Gastrocnemius medialis (tissue), 4 donors: ENCODE data around the gene SYT13. TPM values are rescaled to one million over a fixed set of nuclear protein-coding genes. Genes with fewer than 3 reads are reported as not detected.

Source experiments
- ATAC-seq, 2 donors: fragments of 150-250 bp; one replicate each; pipeline ENCODE4 v1.9.1; 2016
- DNase-seq, 2 donors: peaks; one replicate each; pipeline ENCODE4 v3.0.0-alpha.2; 2019
- H3K27ac ChIP-seq, 4 donors: fragments of 200-600 bp; sonication (generic); 1 replicate in 1 of 4; 2 replicates in 3 of 4; pipeline ENCODE4 v1.5.1; 2016 to 2018; ENCODE audit warnings: mild to moderate bottlenecking in 2 of 4, moderate library complexity in 1 of 4
- H3K27me3 ChIP-seq, 3 donors: fragments of 200-600 bp; sonication (generic) in 2 of 3; 1 replicate in 1 of 3; 2 replicates in 2 of 3; pipeline versions ENCODE4 v1.5.1 to v1.6.0; 2016 to 2019; ENCODE audit warnings: mild to moderate bottlenecking in 1 of 3, moderate library complexity in 1 of 3
- H3K36me3 ChIP-seq, 2 donors: fragments of 200-600 bp; sonication (generic) in 1 of 2; one replicate each; pipeline ENCODE4 v1.5.1; 2017 to 2018
- H3K4me1 ChIP-seq, 2 donors: fragments of 200-600 bp; sonication (generic) in 1 of 2; one replicate each; pipeline ENCODE4 v1.5.1; 2016 to 2017; ENCODE audit warnings: mild to moderate bottlenecking in 2 of 2
- H3K4me3 ChIP-seq, 4 donors: fragments of 200-600 bp; sonication (generic) in 3 of 4; 1 replicate in 1 of 4; 2 replicates in 3 of 4; pipeline ENCODE4 v1.5.1; 2016 to 2019; ENCODE audit warnings: mild to moderate bottlenecking in 2 of 4
- H3K9me3 ChIP-seq, 3 donors: fragments of 200-600 bp; sonication (generic) in 2 of 3; 1 replicate in 1 of 3; 2 replicates in 2 of 3; pipeline ENCODE4 v1.5.1; 2016 to 2019
- POLR2A ChIP-seq, 2 donors: fragments of 450-650 bp; IDR thresholded peaks; one replicate each; pipeline ENCODE4 v1.6.1; 2017; ENCODE audit warnings: antibody characterized with exemption in 2 of 2, mild to moderate bottlenecking in 2 of 2, moderate library complexity in 2 of 2
- in situ Hi-C, 4 donors: fragments of 200-750 bp; cut with MboI; loops; one replicate each; pipeline versions ENCODE4 v1.15.0 to v1.8.0; 2017; ENCODE audit warnings: low sequenced_read_pairs in 4 of 4
- intact Hi-C: fragments of 100-400 bp; cut with DNase I; formaldehyde crosslinking; loops from one replicate; pipeline ENCODE4 v1.15.1; 2023; ENCODE audit warnings: low total_unique reads
- total RNA-seq, 4 donors: library from RNA; depleted of rRNA; stranded (reverse); fragments of >200 nt; gene quantifications; one replicate each; pipeline versions ENCODE4 v1.1.0 to v1.2.3, GENCODE V29; 2016
- TF ChIP-seq, protein P1 (sequence below), 5 experiments: fragments of 450-650 bp in 3 of 5; fragments of 200-600 bp in 2 of 5; sonication (generic) in 2 of 5; IDR thresholded peaks in 4 of 5; conservative IDR thresholded peaks in 1 of 5; 1 replicate in 4 of 5; 2 replicates in 1 of 5; pipeline ENCODE4 v1.5.1; 2016 to 2019; ENCODE audit warnings: antibody characterized with exemption in 5 of 5, mild to moderate bottlenecking in 3 of 5, moderate library complexity in 3 of 5

The SYT13 gene
- total RNA-seq, 4 donors from 2014 or later = 0.15 TPM; not detected in 3

DNA sequence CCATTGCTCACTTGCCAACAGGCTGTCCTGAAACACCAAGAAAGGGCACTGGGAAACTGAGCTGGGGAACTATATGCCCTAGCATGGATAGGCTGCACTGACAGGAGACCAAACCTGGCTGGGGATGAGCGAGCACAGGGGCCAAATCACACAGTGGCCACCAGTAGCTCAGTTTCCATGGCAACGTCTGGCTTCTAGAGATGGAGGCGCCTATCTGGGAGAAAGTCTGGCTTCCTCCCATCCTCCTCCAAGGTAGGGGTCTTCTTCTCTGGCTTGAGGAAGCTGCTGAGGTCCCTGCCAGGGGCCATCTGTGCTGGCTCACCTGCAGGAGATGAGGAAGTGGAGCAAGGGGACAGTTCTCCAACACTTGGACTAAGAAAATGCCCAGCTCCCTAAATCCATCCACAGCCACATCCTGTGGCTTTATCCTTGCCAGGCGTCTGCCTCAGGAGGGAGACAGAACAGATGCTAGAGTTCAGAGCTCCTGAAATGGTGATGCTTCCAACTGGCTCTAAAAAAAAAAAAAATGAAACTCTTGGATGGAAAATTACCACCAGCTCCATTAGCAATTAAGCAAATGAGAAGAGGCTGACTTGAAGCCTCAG, 48.3 kb downstream of the SYT13 start:
- in situ Hi-C loops = loop anchor here in 1 of 4 donors (10.0 kb wide), 1 partner anchor 123 kb away; no protein-coding TSS in a partner anchor
- DNase-seq (no peak), ATAC-seq (no peak)
- H3K27me3 ChIP-seq = peaks cover 0 to 6% (median 0%) of the 10 kb centered on the region in 3 donors
- H3K36me3 ChIP-seq = no peaks in the 10 kb centered on the region
- no peak overlapping the region for H3K27ac ChIP-seq
- H3K4me3 ChIP-seq = no peak overlapping the region
- no peaks in the 10 kb centered on the region for H3K4me1 ChIP-seq
- TF ChIP-seq POLR2A (IDR thresholded peaks at IDR 0.05) = no peak
- TF ChIP-seq, protein P1, sequence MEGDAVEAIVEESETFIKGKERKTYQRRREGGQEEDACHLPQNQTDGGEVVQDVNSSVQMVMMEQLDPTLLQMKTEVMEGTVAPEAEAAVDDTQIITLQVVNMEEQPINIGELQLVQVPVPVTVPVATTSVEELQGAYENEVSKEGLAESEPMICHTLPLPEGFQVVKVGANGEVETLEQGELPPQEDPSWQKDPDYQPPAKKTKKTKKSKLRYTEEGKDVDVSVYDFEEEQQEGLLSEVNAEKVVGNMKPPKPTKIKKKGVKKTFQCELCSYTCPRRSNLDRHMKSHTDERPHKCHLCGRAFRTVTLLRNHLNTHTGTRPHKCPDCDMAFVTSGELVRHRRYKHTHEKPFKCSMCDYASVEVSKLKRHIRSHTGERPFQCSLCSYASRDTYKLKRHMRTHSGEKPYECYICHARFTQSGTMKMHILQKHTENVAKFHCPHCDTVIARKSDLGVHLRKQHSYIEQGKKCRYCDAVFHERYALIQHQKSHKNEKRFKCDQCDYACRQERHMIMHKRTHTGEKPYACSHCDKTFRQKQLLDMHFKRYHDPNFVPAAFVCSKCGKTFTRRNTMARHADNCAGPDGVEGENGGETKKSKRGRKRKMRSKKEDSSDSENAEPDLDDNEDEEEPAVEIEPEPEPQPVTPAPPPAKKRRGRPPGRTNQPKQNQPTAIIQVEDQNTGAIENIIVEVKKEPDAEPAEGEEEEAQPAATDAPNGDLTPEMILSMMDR (IDR thresholded peaks at IDR 0.05 in 4 of 5, conservative IDR thresholded peaks at IDR 0.05 in 1 of 5) = no peak
- no peaks in the 10 kb centered on the region for H3K9me3 ChIP-seq
- intact Hi-C loops = no loop called here

DNA sequence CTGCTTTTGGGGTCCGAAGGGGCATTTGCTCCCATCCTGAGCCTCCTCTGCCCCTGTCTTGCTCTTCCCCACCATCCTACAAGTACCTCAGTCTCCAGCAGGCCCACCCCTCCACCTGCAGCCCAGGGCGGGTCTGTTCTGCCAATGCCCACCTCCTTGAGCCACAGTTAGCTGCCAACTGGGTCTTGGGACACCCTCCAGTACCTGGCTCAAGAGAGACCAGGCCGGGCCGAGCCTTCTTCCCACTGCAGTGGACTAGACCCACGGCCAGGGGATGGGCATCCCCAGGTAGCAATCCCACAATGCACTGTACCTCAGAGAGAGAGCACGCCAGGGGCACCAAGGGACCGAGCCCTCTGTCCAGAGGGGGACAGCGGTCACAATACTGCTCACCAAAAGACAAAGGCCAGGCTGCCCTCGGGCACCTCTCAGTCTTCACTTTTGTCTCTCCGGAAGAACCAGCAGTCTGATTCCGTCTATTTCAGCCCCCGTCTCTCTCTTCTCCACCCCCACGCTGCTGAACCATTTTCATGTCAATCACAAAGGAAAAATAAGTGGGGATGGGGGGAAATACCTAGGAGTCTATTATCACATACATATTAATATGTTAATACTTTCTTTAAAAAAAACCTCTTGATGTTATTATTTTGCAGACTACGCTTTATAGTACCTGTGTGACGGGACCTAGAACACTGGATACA, 51.7 kb downstream of the SYT13 start:
- in situ Hi-C loops = loop anchor here in 1 of 4 donors (10.0 kb wide), 1 partner anchor 120 kb away; no protein-coding TSS in a partner anchor
- no peak for ATAC-seq
- no peak overlapping the region for H3K4me3 ChIP-seq

DNA sequence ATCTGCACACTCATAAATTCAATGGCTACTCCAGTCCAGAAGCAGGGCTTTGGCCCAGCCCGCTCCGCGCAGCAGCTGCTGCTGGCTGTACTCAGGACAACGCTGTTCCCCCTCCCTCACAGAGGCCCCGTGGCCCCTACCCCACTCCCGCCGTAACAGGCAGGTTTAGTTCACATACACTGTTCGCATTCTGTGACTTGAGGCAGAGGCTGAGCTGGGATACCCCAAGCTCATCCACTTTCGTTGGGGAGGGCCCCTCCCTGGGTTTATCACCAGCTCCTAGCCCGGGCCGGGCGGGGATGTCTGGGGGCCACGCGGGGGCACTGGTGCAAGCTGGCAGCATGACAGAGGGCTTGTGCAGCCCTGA, 52.4 kb downstream of the SYT13 start:
- no peak for ATAC-seq
- intact Hi-C loops = loop anchor here (1.0 to 2.0 kb wide), 2 partner anchors 51 to 123 kb away; no protein-coding TSS in a partner anchor
- Histone ChIP-seq H3K4me1 (no peaks in the 10 kb centered on the region), H3K27me3 (peaks cover 0 to 6% (median 0%) of the 10 kb centered on the region in 3 donors), H3K9me3 (no peaks in the 10 kb centered on the region), H3K4me3 (no peak overlapping the region), H3K36me3 (no peaks in the 10 kb centered on the region), H3K27ac (no peak overlapping the region)
- in situ Hi-C loops = loop anchor here in 1 of 4 donors (10.0 kb wide), 1 partner anchor 119 kb away; no protein-coding TSS in a partner anchor
- TF ChIP-seq, protein P1 (IDR thresholded peaks at IDR 0.05 in 4 of 5, conservative IDR thresholded peaks at IDR 0.05 in 1 of 5) = no peak
- no peak for TF ChIP-seq POLR2A (IDR thresholded peaks at IDR 0.05)
- DNase-seq = no peak

More for the DNA sequence above, 51.7 kb downstream of the SYT13 start:
- no peaks in the 10 kb centered on the region for H3K9me3 ChIP-seq
- intact Hi-C loops = no loop called here
- H3K27ac ChIP-seq = no peak overlapping the region
- no peak for DNase-seq
- no peak for TF ChIP-seq POLR2A (IDR thresholded peaks at IDR 0.05)
- TF ChIP-seq, protein P1 (IDR thresholded peaks at IDR 0.05 in 4 of 5, conservative IDR thresholded peaks at IDR 0.05 in 1 of 5) = no peak
- peaks cover 0 to 6% (median 0%) of the 10 kb centered on the region in 3 donors for H3K27me3 ChIP-seq
- no peaks in the 10 kb centered on the region for H3K4me1 ChIP-seq
- H3K36me3 ChIP-seq = no peaks in the 10 kb centered on the region

DNA sequence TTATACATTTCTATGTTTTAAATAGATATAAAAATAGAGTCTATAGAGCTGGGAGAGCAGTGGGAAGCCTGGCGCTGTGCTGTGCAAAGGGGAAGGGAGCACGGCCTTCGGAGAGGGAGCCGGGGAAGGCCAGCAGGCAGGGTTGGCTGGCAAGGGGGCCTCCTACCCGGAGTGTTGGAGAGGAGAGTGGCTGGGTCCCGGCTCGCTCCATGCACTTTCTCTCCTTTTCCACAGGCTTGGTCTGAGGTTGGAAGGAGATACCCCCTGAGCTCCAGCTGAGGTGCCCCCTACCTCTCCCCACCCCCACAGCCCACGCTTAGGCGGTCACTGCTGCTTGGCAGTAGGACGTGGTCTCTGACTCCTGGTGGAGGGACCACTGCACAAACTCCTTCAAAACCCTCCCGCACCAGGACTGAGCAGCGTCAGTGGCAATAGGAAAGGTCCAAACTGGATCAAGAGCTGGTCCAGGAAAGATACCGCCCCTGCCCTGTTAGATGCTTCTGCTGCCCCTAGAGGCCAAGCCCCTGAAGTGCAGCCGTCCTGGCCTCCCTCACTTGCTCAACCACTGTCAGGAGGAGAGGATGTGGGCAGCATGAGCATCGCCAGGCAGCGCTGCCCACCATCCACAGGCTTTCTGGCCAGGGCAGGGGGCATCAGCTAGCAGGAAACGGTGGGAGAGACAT, 52.9 kb downstream of the SYT13 start:
- in situ Hi-C loops (loop anchor here in 1 of 4 donors (10.0 kb wide), 1 partner anchor 118 kb away; no protein-coding TSS in a partner anchor), intact Hi-C loops (loop anchor here (1.0 to 2.0 kb wide), 2 partner anchors 50 to 123 kb away; no protein-coding TSS in a partner anchor)
- H3K27ac ChIP-seq = no peak overlapping the region
- ATAC-seq = peak; percentile 79 to 87
- no peaks in the 10 kb centered on the region for H3K36me3 ChIP-seq
- H3K4me3 ChIP-seq = no peak overlapping the region
- DNase-seq = peak; percentile 15 to 56
- TF ChIP-seq, protein P1 (IDR thresholded peaks at IDR 0.05 in 4 of 5, conservative IDR thresholded peaks at IDR 0.05 in 1 of 5) = peak; percentile 55 to 89 (median 77)
- TF ChIP-seq POLR2A (IDR thresholded peaks at IDR 0.05) = no peak
- no peaks in the 10 kb centered on the region for H3K9me3 ChIP-seq
- peaks cover 0 to 6% (median 0%) of the 10 kb centered on the region in 3 donors for H3K27me3 ChIP-seq
- no peaks in the 10 kb centered on the region for H3K4me1 ChIP-seq
